Hepatocyte (in vitro differentiated cells): ENCODE measurements around the gene RBMS1. TPM values are rescaled to one million over a fixed set of nuclear protein-coding genes. Genes with fewer than 3 reads are reported as not detected.

Source experiments
- DNase-seq: peaks from one replicate; pipeline ENCODE4 v3.0.0-alpha.2; 2016; ENCODE audit warnings: low spot score
- H2AFZ ChIP-seq: fragments of 200-600 bp; sonication (generic); 2 replicates; pipeline ENCODE4 v1.6.0; 2016; ENCODE audit warnings: antibody characterized with exemption, mild to moderate bottlenecking
- H3K27ac ChIP-seq: fragments of 200-600 bp; sonication (generic); 2 replicates; pipeline ENCODE4 v1.5.1; 2016; ENCODE audit warnings: mild to moderate bottlenecking
- H3K27me3 ChIP-seq: fragments of 200-600 bp; sonication (generic); 2 replicates; pipeline ENCODE4 v1.6.1; 2016
- H3K36me3 ChIP-seq: fragments of 200-600 bp; sonication (generic); replicated peaks from 2 replicates; pipeline ENCODE4 v1.5.1; 2016; ENCODE audit warnings: low read depth; ENCODE audit not compliant: insufficient read depth
- H3K4me1 ChIP-seq: fragments of 200-600 bp; sonication (generic); 2 replicates; pipeline ENCODE4 v1.5.1; 2016; ENCODE audit warnings: mild to moderate bottlenecking, moderate library complexity; ENCODE audit not compliant: insufficient read depth
- H3K4me2 ChIP-seq: fragments of 200-600 bp; sonication (generic); 2 replicates; pipeline ENCODE4 v1.6.0; 2016
- H3K4me3 ChIP-seq: fragments of 200-600 bp; sonication (generic); 2 replicates; pipeline ENCODE4 v1.5.1; 2016; ENCODE audit warnings: mild to moderate bottlenecking
- H3K79me2 ChIP-seq: fragments of 200-600 bp; sonication (generic); 2 replicates; pipeline ENCODE4 v1.6.0; 2017; ENCODE audit warnings: mild to moderate bottlenecking
- H3K9me2 ChIP-seq: fragments of 200-600 bp; sonication (generic); replicated peaks from 2 replicates; pipeline ENCODE4 v1.6.0; 2017; ENCODE audit warnings: mild to moderate bottlenecking; ENCODE audit not compliant: insufficient read depth
- H3K9me3 ChIP-seq: fragments of 200-600 bp; sonication (generic); 2 replicates; pipeline ENCODE4 v1.5.1; 2016; ENCODE audit warnings: low read depth, mild to moderate bottlenecking
- H4K20me1 ChIP-seq: fragments of 200-600 bp; sonication (generic); 2 replicates; pipeline ENCODE4 v1.6.0; 2016; ENCODE audit warnings: mild to moderate bottlenecking; ENCODE audit not compliant: insufficient read depth, poor library complexity, severe bottlenecking
- EZH2 ChIP-seq: fragments of 200-600 bp; sonication (generic); IDR thresholded peaks from 2 replicates; pipeline ENCODE4 v1.6.1; 2016; ENCODE audit warnings: antibody characterized with exemption, mild to moderate bottlenecking, borderline replicate concordance
- EZH2phosphoT487 ChIP-seq: fragments of 200-600 bp; sonication (generic); IDR thresholded peaks from one replicate; pipeline ENCODE4 v1.6.1; 2018; ENCODE audit warnings: antibody characterized with exemption, mild to moderate bottlenecking, low read depth, moderate library complexity; ENCODE audit not compliant: unreplicated experiment, severe bottlenecking
- WGBS: methylation state at CpG from one replicate; pipeline ENCODE4 v1.1.6; 2016; ENCODE audit warnings: low lambda C conversion rate; ENCODE audit errors: missing lambda C conversion rate; 5-methylcytosine and 5-hydroxymethylcytosine counted together
- polyA plus RNA-seq: library from polyadenylated mRNA; unstranded; fragments of >200 nt; fragmentation: Nextera tagmentation; extraction: Ambion mirVana; gene quantifications from 2 replicates; pipeline ENCODE4 v1.2.1, GENCODE V29; 2016
- total RNA-seq: library from RNA; depleted of rRNA; stranded (reverse); fragments of >200 nt; gene quantifications from 2 replicates; pipeline ENCODE4 v1.2.3, GENCODE V29; 2014
- TF ChIP-seq, protein P1 (sequence below): fragments of 200-600 bp; sonication (generic); IDR thresholded peaks from 2 replicates; pipeline ENCODE4 v1.5.1; 2016; ENCODE audit warnings: antibody characterized with exemption, mild to moderate bottlenecking; ENCODE audit not compliant: poor library complexity

The RBMS1 gene
- total and polyA plus RNA-seq, 2 experiments from 2014 or later, result 87.9 to 103 TPM

DNA sequence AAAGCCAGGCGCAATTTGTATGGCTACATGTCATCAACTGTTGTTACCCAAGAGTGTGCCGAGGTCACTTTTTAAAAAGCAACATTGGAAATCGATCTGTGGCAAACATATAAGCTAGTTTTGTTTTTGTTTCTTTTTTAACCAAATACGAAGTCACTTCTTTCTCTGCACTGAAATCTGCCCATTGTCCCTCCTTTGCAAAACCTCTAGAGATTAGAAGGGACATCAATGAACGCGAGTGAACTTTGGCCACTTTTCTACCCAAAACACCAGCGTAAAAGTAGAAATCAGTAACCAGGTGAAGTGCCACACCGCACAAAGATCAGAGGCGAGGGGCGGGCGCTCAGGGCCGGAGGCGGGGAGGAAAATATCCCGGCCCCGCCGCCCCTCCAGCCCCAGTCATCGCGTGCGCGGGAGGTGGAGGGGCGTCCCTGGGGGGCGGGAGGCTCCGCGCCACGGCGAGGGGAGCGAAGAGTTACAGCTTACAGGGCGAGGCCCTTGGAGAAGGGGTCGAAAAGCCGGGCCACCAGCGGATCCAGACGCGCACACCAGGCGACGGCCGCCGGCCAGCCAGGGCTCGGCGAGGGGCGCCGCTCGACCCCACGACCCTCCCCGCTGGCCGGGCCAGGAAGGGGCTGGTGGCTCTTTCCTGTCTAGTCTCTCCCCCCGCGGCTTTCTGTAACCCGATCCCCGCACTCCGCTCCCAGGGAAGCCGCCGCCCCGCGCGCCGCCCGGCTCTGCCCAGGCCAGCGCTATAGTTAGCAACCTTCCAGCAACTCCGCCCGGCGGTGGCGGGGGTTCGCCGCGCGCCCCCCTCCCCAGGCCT is 993 bp downstream of the RBMS1 start:
- H3K4me2 ChIP-seq, result peak overlapping the region; percentile 81
- H4K20me1 ChIP-seq, result no peaks in the 10 kb centered on the region
- peak overlapping the region; percentile 97 for H3K4me3 ChIP-seq
- H3K4me1 ChIP-seq, result no peaks in the 10 kb centered on the region
- TF ChIP-seq, protein P1, sequence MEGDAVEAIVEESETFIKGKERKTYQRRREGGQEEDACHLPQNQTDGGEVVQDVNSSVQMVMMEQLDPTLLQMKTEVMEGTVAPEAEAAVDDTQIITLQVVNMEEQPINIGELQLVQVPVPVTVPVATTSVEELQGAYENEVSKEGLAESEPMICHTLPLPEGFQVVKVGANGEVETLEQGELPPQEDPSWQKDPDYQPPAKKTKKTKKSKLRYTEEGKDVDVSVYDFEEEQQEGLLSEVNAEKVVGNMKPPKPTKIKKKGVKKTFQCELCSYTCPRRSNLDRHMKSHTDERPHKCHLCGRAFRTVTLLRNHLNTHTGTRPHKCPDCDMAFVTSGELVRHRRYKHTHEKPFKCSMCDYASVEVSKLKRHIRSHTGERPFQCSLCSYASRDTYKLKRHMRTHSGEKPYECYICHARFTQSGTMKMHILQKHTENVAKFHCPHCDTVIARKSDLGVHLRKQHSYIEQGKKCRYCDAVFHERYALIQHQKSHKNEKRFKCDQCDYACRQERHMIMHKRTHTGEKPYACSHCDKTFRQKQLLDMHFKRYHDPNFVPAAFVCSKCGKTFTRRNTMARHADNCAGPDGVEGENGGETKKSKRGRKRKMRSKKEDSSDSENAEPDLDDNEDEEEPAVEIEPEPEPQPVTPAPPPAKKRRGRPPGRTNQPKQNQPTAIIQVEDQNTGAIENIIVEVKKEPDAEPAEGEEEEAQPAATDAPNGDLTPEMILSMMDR, result no peak
- TF ChIP-seq EZH2phosphoT487, result no peak
- no peak for TF ChIP-seq EZH2
- H3K27me3 ChIP-seq, result no peaks in the 10 kb centered on the region
- no peaks in the 10 kb centered on the region for H3K9me3 ChIP-seq
- WGBS, result 2% methylated on average over 44 of the region's 66 CpGs
- peak; percentile 89 for DNase-seq
- H3K36me3 ChIP-seq, result no peaks in the 10 kb centered on the region
- H3K27ac ChIP-seq, result peak overlapping the region; percentile 99
- peak overlapping the region; percentile 84 for H2AFZ ChIP-seq
- H3K79me2 ChIP-seq, result peaks cover 45% of the 10 kb centered on the region
- no peaks in the 10 kb centered on the region for H3K9me2 ChIP-seq

DNA sequence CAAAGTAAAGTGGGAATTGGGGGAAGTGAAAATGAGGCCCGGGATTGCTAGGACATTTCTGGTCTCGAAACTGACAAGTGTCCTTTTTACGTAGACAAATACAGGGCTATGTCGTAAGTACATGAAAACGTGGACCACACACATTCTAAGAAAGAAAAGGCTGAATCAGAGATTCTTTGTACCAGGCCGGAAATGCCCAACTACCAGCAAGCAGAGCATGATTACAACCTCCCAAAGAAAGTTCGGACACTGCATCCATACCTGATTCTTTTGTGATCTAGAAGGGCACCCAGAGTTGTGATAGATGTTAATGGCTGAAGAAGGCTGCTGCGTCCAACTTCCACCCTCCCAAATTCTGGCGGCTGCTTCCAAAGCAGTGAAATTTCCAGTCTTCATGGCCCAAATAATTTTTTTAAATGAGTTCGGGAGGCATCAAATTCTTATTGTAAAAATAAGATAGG is 1.7 kb downstream of the RBMS1 start:
- H3K79me2 ChIP-seq, result peaks cover 52% of the 10 kb centered on the region
- DNase-seq, result peak; percentile 38
- H3K9me2 ChIP-seq, result no peaks in the 10 kb centered on the region
- peak overlapping the region; percentile 81 for H3K4me2 ChIP-seq
- no peaks in the 10 kb centered on the region for H3K27me3 ChIP-seq
- no peaks in the 10 kb centered on the region for H3K4me1 ChIP-seq
- H3K36me3 ChIP-seq, result no peaks in the 10 kb centered on the region
- 2% methylated on average over 10 of the region's 10 CpGs for WGBS
- H4K20me1 ChIP-seq, result no peaks in the 10 kb centered on the region
- peak overlapping the region; percentile 97 for H3K4me3 ChIP-seq
- H3K9me3 ChIP-seq, result no peaks in the 10 kb centered on the region
- peak overlapping the region; percentile 5 for H2AFZ ChIP-seq
- H3K27ac ChIP-seq, result peak overlapping the region; percentile 99
- TF ChIP-seq, protein P1, result no peak

DNA sequence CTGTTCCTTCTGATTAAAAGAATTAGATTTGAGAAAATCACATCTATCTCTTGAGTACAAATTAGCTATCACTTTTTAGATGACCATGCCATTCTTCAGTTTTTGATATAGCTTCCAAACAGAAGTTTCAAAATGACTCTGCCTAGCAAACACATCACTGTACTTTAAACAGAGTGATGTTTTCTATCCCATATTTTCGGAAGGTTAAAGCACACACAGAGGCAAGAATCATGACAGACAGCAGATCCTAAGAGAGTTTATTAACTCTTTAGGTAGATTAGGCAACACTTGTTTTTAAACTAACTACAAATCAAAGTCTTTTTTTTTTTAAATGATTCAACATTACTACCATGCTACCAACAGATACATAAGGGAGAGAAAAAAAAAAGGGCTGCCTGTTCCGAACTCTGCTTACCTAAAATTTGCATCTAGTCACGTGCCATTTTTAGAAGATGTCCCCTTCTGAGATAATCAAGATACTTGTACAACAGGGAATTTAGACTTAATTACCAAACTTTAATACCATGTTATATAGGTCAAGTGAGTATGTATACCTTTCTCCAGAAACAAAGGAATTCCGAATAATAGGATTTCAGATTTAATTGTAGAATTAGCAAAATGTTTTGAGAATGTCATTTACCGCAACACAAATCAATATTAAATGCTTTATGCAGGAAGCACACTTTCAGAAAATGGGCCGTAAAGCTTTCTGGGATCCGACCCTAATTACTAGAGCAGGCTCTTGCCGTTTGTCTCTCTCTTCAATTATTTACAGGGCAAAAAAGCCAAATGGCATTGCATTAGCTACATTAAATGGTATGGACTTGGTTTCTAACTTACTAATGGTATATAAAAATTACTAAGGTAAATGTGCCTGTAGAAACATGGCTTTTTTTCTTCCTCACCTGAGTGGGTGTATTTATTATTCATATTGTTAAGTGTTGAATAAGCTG is 2.6 kb downstream of the RBMS1 start:
- H3K36me3 ChIP-seq, result no peaks in the 10 kb centered on the region
- H2AFZ ChIP-seq, result peak overlapping the region; percentile 5
- no peak for DNase-seq
- H3K9me2 ChIP-seq, result no peaks in the 10 kb centered on the region
- no peaks in the 10 kb centered on the region for H3K4me1 ChIP-seq
- H3K9me3 ChIP-seq, result no peaks in the 10 kb centered on the region
- H3K27ac ChIP-seq, result peak overlapping the region; percentile 99
- peak overlapping the region; percentile 97 for H3K4me3 ChIP-seq
- peaks cover 61% of the 10 kb centered on the region for H3K79me2 ChIP-seq
- H3K4me2 ChIP-seq, result peak overlapping the region; percentile 81
- TF ChIP-seq EZH2phosphoT487 (no peak), EZH2 (no peak)
- TF ChIP-seq, protein P1, result no peak
- WGBS, result 35% methylated on average over 8 of the region's 8 CpGs
- no peaks in the 10 kb centered on the region for H3K27me3 ChIP-seq
- peaks cover 5% of the 10 kb centered on the region for H4K20me1 ChIP-seq
